CD4-positive, alpha-beta T cell treated with Interleukin-21 for 1 hour (primary cell): ENCODE data around the gene ARL4D.

Experiments
- DNase-seq: peaks from one replicate; pipeline ENCODE4 v3.0.0-alpha.2; 2020

ARL4D gene

DNA sequence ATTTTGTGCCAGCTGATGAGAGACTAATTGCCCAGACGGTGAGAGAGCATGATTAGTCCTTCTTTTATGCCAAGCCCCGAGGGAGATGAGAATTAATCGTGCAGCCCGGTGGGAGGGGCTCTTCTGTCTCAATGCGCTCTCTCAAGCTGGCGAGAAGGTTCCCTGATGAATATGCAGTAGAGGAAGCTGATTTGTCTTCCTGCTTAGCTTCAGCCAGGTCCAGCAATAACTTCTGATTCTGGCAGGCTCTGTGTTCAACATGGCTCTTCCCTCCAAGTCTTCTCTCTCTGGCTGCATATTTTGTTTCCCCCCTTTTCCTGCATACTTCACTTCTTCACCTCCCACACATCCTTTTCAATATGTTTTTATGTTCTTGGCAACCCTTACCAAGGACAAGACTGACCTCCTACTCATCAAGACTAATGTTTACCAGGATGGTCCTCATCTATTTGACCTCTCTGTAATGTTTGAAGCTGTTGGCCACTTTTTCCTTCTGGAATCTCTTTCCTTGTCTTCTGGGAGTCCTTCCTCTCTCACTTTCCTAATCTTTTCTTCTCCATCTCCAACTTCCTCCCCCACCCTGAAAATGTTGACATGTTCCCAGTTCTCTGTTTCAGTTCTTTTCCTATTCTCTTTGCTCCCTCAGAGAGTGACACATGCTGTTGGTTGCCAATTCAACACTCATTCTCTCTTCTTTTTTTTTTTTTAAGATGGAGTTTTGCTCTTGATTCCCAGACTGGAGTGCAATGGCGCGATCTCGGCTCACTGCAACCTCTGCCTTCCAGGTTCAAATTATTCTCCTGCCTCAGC is 33.1 kb downstream of the ARL4D start:
- DNase-seq = no peak

DNA sequence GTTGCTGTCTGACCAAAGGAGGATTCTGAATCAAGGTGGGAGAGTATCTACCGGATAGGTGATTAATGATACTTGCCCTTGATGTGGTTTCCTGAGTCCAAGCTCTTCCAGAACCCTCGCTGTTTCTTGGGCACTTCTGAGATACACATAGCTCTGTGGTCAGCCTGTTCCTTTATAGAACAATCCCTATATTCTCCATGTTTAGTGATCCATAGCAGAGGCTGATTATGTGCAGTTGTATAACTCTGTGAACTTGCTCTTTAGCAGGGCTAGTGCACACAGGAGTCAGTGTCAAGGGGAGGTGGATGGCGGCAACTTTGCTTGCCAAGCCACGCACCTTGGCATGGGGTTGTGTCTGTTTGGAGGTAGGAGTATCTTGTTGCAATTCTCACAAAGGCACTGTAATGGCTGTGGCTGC is 36.1 kb downstream of the ARL4D start:
- no peak for DNase-seq

GRCh38 chr17:43437756-43438155 is 39.0 kb downstream of the ARL4D start:
- DNase-seq = no peak

- DNase-seq = no peak
These were observed 39.8 kb downstream of the ARL4D start for GRCh38 chr17:43438626-43439025.

- no peak for DNase-seq
These were observed 40.2 kb downstream of the ARL4D start for GRCh38 chr17:43439041-43439440.

DNA sequence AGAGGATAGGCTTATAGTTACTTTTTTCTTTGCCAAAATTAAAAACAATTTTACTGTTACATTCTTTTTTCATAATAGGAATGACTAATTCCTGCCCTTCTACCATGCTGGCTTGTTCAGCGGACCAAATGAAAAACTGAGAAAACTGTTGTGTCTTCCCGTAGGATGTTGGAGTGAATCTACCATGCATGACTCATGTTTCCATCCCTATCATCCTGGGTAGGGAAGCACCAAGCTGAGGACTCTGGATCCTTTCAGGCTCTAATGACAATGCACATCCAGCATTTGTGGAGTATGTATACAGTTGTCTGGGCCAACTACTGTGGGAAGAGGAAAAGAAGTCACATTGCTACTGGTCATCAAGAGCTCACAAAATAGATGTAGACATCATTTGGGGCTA is 43.9 kb downstream of the ARL4D start:
- DNase-seq = no peak

- DNase-seq = no peak
These were observed 44.6 kb downstream of the ARL4D start for GRCh38 chr17:43443381-43443780.

DNA sequence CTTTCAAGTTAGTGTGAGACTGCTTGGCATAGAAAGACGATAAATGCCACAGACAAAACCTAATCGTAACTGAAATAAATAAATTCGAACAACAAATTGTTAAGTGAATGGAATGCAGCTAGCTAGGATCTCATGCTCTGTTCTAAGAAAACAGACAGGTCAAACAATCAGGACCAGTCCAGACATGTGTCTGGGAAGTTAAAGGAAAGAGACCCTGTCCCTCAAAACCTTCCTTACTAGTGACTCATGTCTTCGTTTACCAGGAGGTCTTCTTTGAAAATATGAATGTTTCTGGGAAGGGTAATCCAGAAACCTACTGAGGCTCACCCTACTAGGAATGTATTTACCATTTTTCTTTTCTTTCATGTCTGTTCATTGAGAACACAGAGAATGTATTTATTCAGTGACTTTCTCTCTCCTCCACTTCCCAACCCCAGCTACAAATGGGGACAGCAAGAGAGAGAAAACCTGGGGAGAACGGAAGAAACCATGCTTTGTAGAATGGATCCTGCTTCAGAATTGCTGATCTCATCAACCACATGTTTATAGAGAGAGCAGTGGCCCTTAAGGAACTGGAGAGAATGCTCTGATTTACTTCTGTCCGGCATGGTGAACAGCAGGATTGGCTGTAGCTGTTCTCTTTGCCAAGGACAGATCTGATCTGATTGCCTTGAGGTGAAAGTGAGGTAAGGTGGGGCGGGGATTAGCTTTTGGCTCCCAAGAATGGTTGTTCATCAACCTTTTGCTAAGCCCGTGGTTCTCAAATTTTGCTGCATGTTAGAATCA is 45.6 kb downstream of the ARL4D start:
- no peak for DNase-seq

- DNase-seq = no peak
These were observed 46.3 kb downstream of the ARL4D start for GRCh38 chr17:43445009-43445589.

- DNase-seq = no peak
These were observed 48.0 kb downstream of the ARL4D start for GRCh38 chr17:43446773-43447172.

DNA sequence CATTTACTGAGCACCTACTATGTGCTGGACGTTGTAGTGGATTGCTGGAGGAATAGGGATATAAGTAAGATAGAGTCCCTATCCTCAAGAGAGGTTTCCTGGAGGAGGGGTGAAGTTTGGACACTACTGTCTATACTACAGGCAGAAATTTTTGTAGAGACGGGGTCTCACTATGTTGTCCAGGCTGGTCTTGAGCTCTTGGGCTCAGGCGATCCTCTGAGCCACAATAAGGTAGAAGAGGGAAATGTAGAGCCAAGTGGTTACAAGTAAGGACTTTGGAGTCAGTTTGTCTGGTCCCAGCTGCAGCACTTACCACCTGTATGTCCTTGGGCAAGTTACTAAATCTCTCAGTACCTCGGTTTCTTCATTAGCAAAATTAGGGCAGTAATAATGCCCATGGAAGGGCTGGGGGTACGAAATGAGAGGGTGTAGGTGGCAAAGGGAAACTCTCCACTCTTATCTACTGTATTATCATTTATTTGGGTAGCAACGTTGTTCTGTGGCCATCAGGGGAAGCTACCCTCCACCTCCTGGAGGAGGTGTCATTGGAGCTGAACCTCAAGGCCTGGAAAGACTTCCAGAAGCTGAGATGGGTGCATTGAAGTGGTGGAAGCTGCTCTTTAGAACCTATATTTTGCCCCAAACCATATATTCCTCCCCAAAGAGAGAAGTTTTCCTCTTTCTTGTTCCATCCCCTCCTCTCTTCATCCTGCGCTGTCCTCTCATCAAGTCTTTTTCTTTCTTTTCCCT is 50.1 kb downstream of the ARL4D start:
- no peak for DNase-seq

GRCh38 chr17:43449470-43450248 is 50.9 kb downstream of the ARL4D start:
- no peak for DNase-seq
